Right atrium auricular region (tissue), 2 donors: Measurements from ENCODE around the gene C1orf116. TPM values are rescaled to one million over a fixed set of nuclear protein-coding genes. Genes with fewer than 3 reads are reported as not detected.

Experiments
- DNase-seq: peaks from one replicate; pipeline ENCODE4 v3.0.0-alpha.2; 2019; ENCODE audit warnings: low spot score
- H3K27ac ChIP-seq, 2 donors: fragments of 200-600 bp; sonication (generic); 1 replicate in 1 of 2; 2 replicates in 1 of 2; pipeline ENCODE4 v1.5.1; 2016 to 2019
- H3K27me3 ChIP-seq, 2 donors: fragments of 200-600 bp; sonication (generic); one replicate each; pipeline versions ENCODE4 v1.5.1 to v1.6.0; 2017 to 2019
- H3K36me3 ChIP-seq: fragments of 200-600 bp; sonication (generic); one replicate; pipeline ENCODE4 v1.5.1; 2016
- H3K4me1 ChIP-seq, 2 donors: fragments of 200-600 bp; sonication (generic); one replicate each; pipeline versions ENCODE4 v1.5.1 to v1.6.0; 2017 to 2019
- H3K4me3 ChIP-seq, 2 donors: fragments of 200-600 bp; sonication (generic); 1 replicate in 1 of 2; 2 replicates in 1 of 2; pipeline ENCODE4 v1.5.1; 2017 to 2019; ENCODE audit warnings: mild to moderate bottlenecking in 1 of 2, moderate library complexity in 1 of 2
- H3K9me3 ChIP-seq, 2 donors: fragments of 200-600 bp; sonication (generic); one replicate each; pipeline ENCODE4 v1.5.1; 2019
- CTCF ChIP-seq, 2 donors: fragments of 200-600 bp; sonication (generic); IDR thresholded peaks; one replicate each; pipeline ENCODE4 v1.5.1; 2019; ENCODE audit warnings: antibody characterized with exemption in 2 of 2
- total RNA-seq, 2 donors: library from RNA; depleted of rRNA; stranded (reverse); fragments of >200 nt; gene quantifications; one replicate each; pipeline ENCODE4 v1.1.0, GENCODE V29; 2016

The C1orf116 gene
- total RNA-seq, 2 donors from 2014 or later, result 0.07 to 0.35 TPM

DNA sequence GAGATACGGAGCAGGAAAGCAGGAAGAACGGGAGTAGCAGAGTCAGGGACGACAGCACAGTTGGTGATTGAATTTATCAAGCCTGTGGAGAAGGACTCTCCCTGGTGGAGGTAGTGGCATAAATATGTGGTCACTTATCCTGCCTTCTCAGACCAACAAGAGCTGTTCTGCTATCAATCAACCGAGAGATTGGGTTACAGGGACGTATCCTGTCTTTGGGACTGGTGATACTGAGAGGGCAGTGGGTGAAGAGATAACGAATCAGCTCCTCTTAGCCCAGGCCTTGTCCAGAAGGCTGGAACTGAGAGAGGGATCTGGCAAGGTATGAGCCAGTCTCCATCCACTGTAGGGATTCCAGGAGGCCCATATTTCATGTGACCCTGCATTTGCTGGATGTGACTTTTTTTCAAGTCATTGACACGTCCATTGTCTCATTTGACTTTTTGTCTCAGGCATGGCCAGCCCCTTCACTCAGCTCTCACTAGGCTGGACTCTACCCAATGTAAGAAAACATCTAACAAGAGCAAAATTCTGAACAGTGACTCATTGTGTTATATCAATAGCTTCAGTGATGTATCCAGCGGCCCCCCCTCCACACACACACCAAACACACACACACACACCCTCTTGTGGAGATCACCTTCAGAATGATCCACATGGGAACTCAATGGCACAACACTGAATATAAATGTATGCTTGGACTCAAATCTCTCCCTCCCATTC lies 11.3 kb downstream of the C1orf116 start:
- Histone ChIP-seq H3K27me3 (no peaks in the 10 kb centered on the region), H3K27ac (no peak overlapping the region), H3K4me3 (no peak overlapping the region), H3K4me1 (peaks cover 0 to 29% of the 10 kb centered on the region in 2 donors), H3K9me3 (no peaks in the 10 kb centered on the region), H3K36me3 (no peaks in the 10 kb centered on the region)
- DNase-seq, result no peak
- no peak for TF ChIP-seq CTCF (IDR thresholded peaks at IDR 0.05)

DNA sequence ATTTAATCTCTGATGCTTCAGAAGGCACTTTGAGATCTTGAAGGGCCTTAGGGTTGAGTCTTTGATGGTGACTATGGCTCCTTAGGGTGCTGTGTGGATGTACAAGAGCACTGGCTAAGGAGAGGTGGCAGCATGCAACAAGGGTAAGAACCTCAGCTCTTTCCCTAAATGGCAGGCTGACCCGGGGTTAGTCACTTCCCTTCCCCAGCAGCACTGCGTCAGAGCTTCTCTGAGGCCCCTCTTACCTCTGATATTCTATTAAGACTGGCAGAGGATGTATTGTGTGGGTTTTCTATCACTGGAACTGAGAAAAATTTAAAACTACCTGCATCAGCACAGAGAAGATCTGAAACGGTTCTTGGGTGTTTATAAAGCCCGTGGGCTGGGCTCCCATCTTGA lies 11.8 kb downstream of the C1orf116 start:
- Histone ChIP-seq H3K4me1 (peaks cover 0 to 23% of the 10 kb centered on the region in 2 donors), H3K27ac (no peak overlapping the region), H3K27me3 (no peaks in the 10 kb centered on the region), H3K36me3 (no peaks in the 10 kb centered on the region), H3K9me3 (no peaks in the 10 kb centered on the region), H3K4me3 (no peak overlapping the region)
- no peak for TF ChIP-seq CTCF (IDR thresholded peaks at IDR 0.05)
- no peak for DNase-seq

DNA sequence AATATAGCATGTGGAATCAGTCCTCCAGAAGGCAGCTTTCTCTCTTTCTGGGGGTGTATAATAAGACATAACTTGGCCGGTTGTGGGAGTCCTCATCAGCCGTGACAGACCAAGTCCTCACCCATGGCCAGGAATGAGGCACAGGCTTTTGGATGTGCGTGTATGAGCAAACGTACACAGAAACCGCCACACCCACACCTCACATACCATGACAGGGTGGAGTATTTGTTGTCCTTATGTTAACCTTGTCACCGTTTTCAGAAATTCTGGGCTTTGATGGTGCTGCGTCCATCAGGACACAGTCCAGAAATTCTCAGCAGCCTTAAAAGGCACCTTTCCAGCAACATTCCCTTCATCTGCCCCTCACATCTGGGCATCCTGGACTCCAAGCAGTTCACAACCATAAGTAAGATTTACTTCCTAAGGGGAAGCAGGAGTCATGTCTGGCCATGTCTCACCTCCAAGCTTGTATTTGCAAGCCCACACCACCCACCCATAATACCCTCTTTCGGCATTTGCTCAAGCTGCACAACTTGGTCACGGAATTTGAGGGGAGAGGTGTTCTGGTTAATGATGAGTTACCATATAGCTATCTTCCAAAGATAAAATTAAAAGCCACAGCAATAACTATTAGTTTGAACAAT lies 12.4 kb downstream of the C1orf116 start:
- no peak overlapping the region for H3K4me3 ChIP-seq
- H3K4me1 ChIP-seq, result peaks cover 0 to 18% of the 10 kb centered on the region in 2 donors
- no peak for DNase-seq
- H3K27me3 ChIP-seq, result no peaks in the 10 kb centered on the region
- H3K36me3 ChIP-seq, result no peaks in the 10 kb centered on the region
- no peak for TF ChIP-seq CTCF (IDR thresholded peaks at IDR 0.05)
- no peaks in the 10 kb centered on the region for H3K9me3 ChIP-seq
- no peak overlapping the region for H3K27ac ChIP-seq

DNA sequence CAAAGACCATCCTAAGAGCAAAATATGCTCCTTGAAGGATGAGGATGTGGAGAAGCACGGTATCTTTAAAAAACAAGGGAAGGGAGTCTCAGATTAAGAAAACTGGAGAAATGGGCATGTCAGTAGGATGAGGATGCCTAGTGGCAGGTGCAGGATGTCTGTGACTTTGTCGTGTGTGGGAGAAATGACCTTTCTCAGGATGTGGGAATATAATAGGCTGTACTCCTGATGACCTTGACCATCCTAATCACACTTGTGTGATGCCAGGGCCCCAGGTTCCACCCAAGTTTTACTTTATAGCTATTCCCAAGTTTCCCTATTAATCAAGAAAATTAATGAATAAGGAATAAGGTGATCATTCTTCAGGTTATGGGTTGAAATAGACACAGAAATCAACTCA lies 12.9 kb downstream of the C1orf116 start:
- TF ChIP-seq CTCF (IDR thresholded peaks at IDR 0.05), result no peak
- H3K4me3 ChIP-seq, result no peak overlapping the region

DNA sequence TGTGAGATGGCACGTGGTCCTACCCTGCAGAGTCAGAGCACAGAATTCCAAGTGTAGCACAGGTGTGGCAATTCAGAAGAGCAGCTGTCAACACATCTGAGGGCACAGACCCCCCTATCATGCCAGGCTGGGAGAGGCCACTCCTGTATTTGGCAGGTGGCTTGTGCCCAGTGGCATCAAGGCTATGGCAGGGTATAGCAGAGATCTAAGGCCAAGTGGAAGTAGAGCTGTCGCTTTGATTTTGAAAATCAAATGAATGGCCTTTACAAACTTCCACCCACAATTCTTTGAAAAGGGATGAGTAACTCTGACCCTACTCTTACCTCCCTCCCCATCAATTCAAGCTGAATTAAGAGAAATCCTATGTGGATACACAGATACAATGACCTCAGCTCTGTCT lies 13.4 kb downstream of the C1orf116 start:
- H3K4me3 ChIP-seq, result no peak overlapping the region
- H3K27ac ChIP-seq, result no peak overlapping the region
- no peak for DNase-seq
- no peaks in the 10 kb centered on the region for H3K27me3 ChIP-seq
- no peaks in the 10 kb centered on the region for H3K9me3 ChIP-seq
- no peak for TF ChIP-seq CTCF (IDR thresholded peaks at IDR 0.05)
- H3K36me3 ChIP-seq, result no peaks in the 10 kb centered on the region
- H3K4me1 ChIP-seq, result peaks cover 0 to 8% of the 10 kb centered on the region in 2 donors

More for the DNA sequence above, 12.9 kb downstream of the C1orf116 start:
- Histone ChIP-seq H3K36me3 (no peaks in the 10 kb centered on the region), H3K27me3 (no peaks in the 10 kb centered on the region), H3K4me1 (peaks cover 0 to 13% of the 10 kb centered on the region in 2 donors), H3K9me3 (no peaks in the 10 kb centered on the region), H3K27ac (no peak overlapping the region)
- no peak for DNase-seq
